K562 (cell line): ENCODE results near the gene IGSF21. TPM values are rescaled to one million over a fixed set of nuclear protein-coding genes. Genes with fewer than 3 reads are reported as not detected.

Source experiments
- ATAC-seq: fragments of 200-7000 bp; cut with Tn5 transposase; 3 replicates; pipeline ENCODE4 v1.9.1; 2020; ENCODE audit warnings: moderate library complexity
- BruUV-seq: library from RNA; stranded (reverse); fragments of 400-500 nt; replicated peaks from 2 replicates; lab custom pipeline; 2021; lab: Mats Ljungman, UMichigan
- CTCF ChIA-PET: fragments of 300-600 bp; formaldehyde crosslinking; extraction: SDS; loops from one replicate; lab custom pipeline; 2021; ENCODE audit warnings: low intra/inter-chr PET ratio; lab: Yijun Ruan, JAX
- POLR2A ChIA-PET: fragments of 300-600, 350-650 bp; sonication (Branson Sonifier 250); formaldehyde crosslinking; extraction: SDS; loops from one replicate; lab custom pipeline; 2021; ENCODE audit warnings: antibody characterized with exemption, inconsistent platforms; lab: Yijun Ruan, JAX
- DNase-seq, 4 experiments: peaks; one replicate each; pipeline versions ENCODE4 v3.0.0 to v3.0.0-alpha.2; 2011 to 2018; ENCODE audit warnings: low spot score in 3 of 4, mixed read lengths in 3 of 4; ENCODE audit errors: extremely low read depth in 1 of 4
- FAIRE-seq: peaks from 2 replicates; lab custom pipeline; 2011; peaks lifted over from hg19 to GRCh38; lab: Jason Lieb, UNC
- H2AFZ ChIP-seq: 2 replicates; pipeline ENCODE4 v1.6.0; 2011; ENCODE audit warnings: low read depth, low read length, control low read depth, inconsistent platforms
- H3K27ac ChIP-seq: fragments of 200-600 bp; 3 replicates; pipeline ENCODE4 v1.8.0; 2011; ENCODE audit warnings: low read depth, mild to moderate bottlenecking, control low read depth, inconsistent platforms, low read length, moderate library complexity, mixed read lengths; ENCODE audit errors: extremely low read depth
- H3K27me3 ChIP-seq, 2 experiments: fragments of 300-600 bp in 1 of 2; 2 replicates in 1 of 2; 3 replicates in 1 of 2; pipeline versions ENCODE4 v1.6.0 to v1.8.0; 2011; ENCODE audit warnings: inconsistent platforms in 2 of 2, low read length in 2 of 2, mild to moderate bottlenecking in 1 of 2, mixed read lengths in 1 of 2, moderate library complexity in 1 of 2; ENCODE audit not compliant: control insufficient read depth in 2 of 2, insufficient read depth in 2 of 2
- H3K36me3 ChIP-seq: fragments of 300-600 bp; 3 replicates; pipeline ENCODE4 v1.8.0; 2011; ENCODE audit warnings: mild to moderate bottlenecking, low read length, inconsistent platforms; ENCODE audit not compliant: control insufficient read depth, insufficient read depth
- H3K4me1 ChIP-seq, 2 experiments: fragments of 200-600 bp in 1 of 2; replicated peaks in 1 of 2; 2 replicates in 1 of 2; 3 replicates in 1 of 2; pipeline versions ENCODE4 v1.5.1 to v1.8.0; 2011; ENCODE audit warnings: inconsistent platforms in 2 of 2, low read length in 2 of 2, mild to moderate bottlenecking in 1 of 2, mixed read lengths in 1 of 2, moderate library complexity in 1 of 2; ENCODE audit not compliant: control insufficient read depth in 2 of 2, insufficient read depth in 2 of 2
- H3K4me2 ChIP-seq: 2 replicates; pipeline ENCODE4 v1.6.1; 2011; ENCODE audit warnings: low read length, control low read depth, inconsistent platforms, mixed read lengths; ENCODE audit not compliant: insufficient read depth
- H3K4me3 ChIP-seq: fragments of 200-600 bp; sonication (generic), shearing (Covaris generic); 2 replicates; pipeline ENCODE4 v1.5.1; 2016; ENCODE audit warnings: control low read depth, inconsistent platforms
- H3K79me2 ChIP-seq: fragments of 200-600 bp; 3 replicates; pipeline ENCODE4 v1.8.0; 2011; ENCODE audit warnings: low read length, inconsistent platforms; ENCODE audit not compliant: control insufficient read depth, insufficient read depth
- H3K9ac ChIP-seq, 2 experiments: 2 replicates each; pipeline versions ENCODE4 v1.6.0 to v1.6.1; 2011; ENCODE audit warnings: low read depth in 2 of 2, low read length in 2 of 2, control low read depth in 1 of 2, inconsistent platforms in 1 of 2, mild to moderate bottlenecking in 1 of 2, mixed read lengths in 1 of 2; ENCODE audit not compliant: insufficient read depth in 1 of 2
- H3K9me1 ChIP-seq: one replicate; pipeline ENCODE4 v1.6.0; 2011; ENCODE audit warnings: inconsistent platforms, mild to moderate bottlenecking, low read length, moderate library complexity; ENCODE audit not compliant: control insufficient read depth, insufficient read depth
- H3K9me3 ChIP-seq: replicated peaks from 2 replicates; pipeline ENCODE4 v1.5.1; 2011; ENCODE audit warnings: low read depth, low read length, inconsistent platforms; ENCODE audit not compliant: control insufficient read depth, insufficient read depth
- H4K20me1 ChIP-seq: replicated peaks from 2 replicates; pipeline ENCODE4 v1.6.1; 2011; ENCODE audit warnings: low read length, inconsistent platforms, mixed read lengths; ENCODE audit not compliant: control insufficient read depth, insufficient read depth
- BRF1 ChIP-seq: IDR thresholded peaks from 3 replicates; pipeline ENCODE4 v1.6.1; 2011; ENCODE audit warnings: borderline replicate concordance, mild to moderate bottlenecking; ENCODE audit not compliant: insufficient read length; ENCODE audit errors: extremely low read depth
- CC2D1A ChIP-seq: fragments of 450-650 bp; IDR thresholded peaks from 2 replicates; pipeline ENCODE4 v1.6.1; 2017; ENCODE audit warnings: mild to moderate bottlenecking
- HLTF ChIP-seq: fragments of 450-650 bp; IDR thresholded peaks from 2 replicates; pipeline ENCODE4 v1.6.1; 2016
- POLR2A ChIP-seq: fragments of 450-650 bp; conservative IDR thresholded peaks from 2 replicates; pipeline ENCODE4 v1.6.1; 2016
- SAFB2 ChIP-seq: fragments of 200-400 bp; formaldehyde crosslinking; IDR thresholded peaks from 2 replicates; pipeline ENCODE4 v1.6.1; 2018; ENCODE audit warnings: borderline replicate concordance, low read length, low read depth, moderate library complexity; ENCODE audit not compliant: severe bottlenecking
- ZNF24 ChIP-seq: fragments of 450-650 bp; IDR thresholded peaks from 2 replicates; pipeline ENCODE4 v1.6.1; 2016
- ZNF436 ChIP-seq: fragments of 250-450, 450-650 bp; sonication (Bioruptor Pico); formaldehyde crosslinking; IDR thresholded peaks from 2 replicates; pipeline ENCODE4 v1.7.0; 2020; ENCODE audit warnings: mild to moderate bottlenecking
- WGBS: fragments of 100-300 bp; shearing (Covaris generic); methylation state at CpG from one replicate; pipeline ENCODE4 v1.1.6; 2016; ENCODE audit warnings: low coverage, mixed read lengths; ENCODE audit not compliant: insufficient coverage; ENCODE audit errors: missing lambda C conversion rate; 5-methylcytosine and 5-hydroxymethylcytosine counted together
- in situ Hi-C: fragments of 300-500 bp; cut with MboI; formaldehyde crosslinking; loops from 4 replicates; pipeline ENCODE4 v1.15.0; 2018; ENCODE audit warnings: inconsistent platforms, mixed read lengths
- intact Hi-C: fragments of 100-400 bp; cut with micrococcal nuclease; formaldehyde crosslinking; loops from 2 replicates; pipeline ENCODE4 v1.14.2; 2022
- polyA plus RNA-seq, 8 experiments: library from polyadenylated mRNA; depleted of rRNA in 4 of 8; stranded (reverse) in 5 of 8; unstranded in 3 of 8; fragments of >200 nt; fragmentation: Nextera tagmentation in 2 of 8; fragmentation: Illumina TruSeq in 1 of 8; extraction: Ambion mirVana in 2 of 8; extraction: Trizol in 1 of 8; gene quantifications; 2 replicates each; pipeline versions ENCODE4 v1.2.1 to v1.2.3, GENCODE V29; 2011 to 2014; ENCODE audit warnings: inconsistent platforms in 1 of 8, missing spikeins in 1 of 8
- total RNA-seq, 7 experiments: library from RNA; depleted of rRNA in 6 of 7; stranded (reverse); fragments of >200 nt in 6 of 7; fragmentation: Illumina TruSeq in 2 of 7; extraction: Trizol in 2 of 7; gene quantifications; 2 replicates each; pipeline versions ENCODE4 v1.2.1 to v1.2.3, GENCODE V29; 2011 to 2021; ENCODE audit warnings: low replicate concordance in 1 of 7
- TF ChIP-seq, protein P1 (sequence below): sonication (generic); formaldehyde crosslinking; IDR thresholded peaks from 2 replicates; pipeline ENCODE4 v1.8.0; 2022; ENCODE audit warnings: mild to moderate bottlenecking, missing genetic modification reagents

Gene IGSF21
- total and polyA plus RNA-seq, 9 of the 15 experiments (the other 6 are each of a cell fraction or from before 2014, with no cell fraction given) = not detected

DNA sequence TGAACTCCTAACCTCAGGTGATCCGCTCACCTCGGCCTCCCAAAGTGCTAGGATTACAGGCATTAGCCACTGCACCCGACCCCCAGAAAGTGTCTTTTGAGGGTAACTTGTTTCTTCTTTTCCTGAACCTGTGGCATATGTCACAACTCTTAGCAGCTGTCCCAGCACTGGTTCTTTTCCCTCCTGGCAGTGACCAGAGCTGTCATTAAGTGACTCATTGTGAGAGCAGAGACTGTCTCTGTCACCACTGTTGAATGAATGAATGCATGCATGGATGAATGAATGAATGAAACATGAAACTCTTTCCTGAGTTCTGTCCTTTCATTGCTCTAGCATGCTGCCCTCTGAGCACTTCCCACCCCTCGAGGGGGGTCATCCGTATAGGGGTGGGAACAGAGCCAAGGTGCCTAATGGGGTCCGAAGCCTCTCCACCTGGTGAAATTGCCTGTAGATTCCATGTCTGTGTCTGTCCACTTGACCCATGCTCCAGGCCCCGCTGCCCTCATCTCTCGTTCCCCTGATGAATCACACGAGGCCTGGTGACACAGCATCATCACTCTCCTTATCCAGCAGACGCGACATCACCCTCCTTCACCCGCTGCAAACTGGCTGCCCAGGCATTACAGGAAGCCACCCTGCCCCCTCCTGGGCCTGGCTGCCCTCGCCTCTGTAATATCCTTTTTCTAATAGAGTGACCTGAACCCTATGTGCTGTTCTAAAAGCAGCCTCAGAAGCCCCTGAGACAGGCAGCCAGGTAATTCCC lies 75.0 kb downstream of the IGSF21 start:
- BruUV-seq = no TSS peak

GRCh38 chr1:18183533-18183932 lies 75.9 kb downstream of the IGSF21 start:
- ATAC-seq (no peak), DNase-seq (no peak), FAIRE-seq (no peak)
- Histone ChIP-seq H3K4me1 (no peaks in the 10 kb centered on the region), H3K36me3 (no peaks in the 10 kb centered on the region), H4K20me1 (peaks cover 2% of the 10 kb centered on the region; the same call in 1 of the 2 replicates), H3K9me3 (no peaks in the 10 kb centered on the region), H3K79me2 (no peaks in the 10 kb centered on the region), H3K4me2 (no peak overlapping the region), H3K9me1 (no peaks in the 10 kb centered on the region), H3K27me3 (peaks cover 2 to 18% of the 10 kb centered on the region in 2 experiments; a peak in 4 of 5 replicates), H3K4me3 (no peak overlapping the region), H3K27ac (no peak overlapping the region), H2AFZ (no peak overlapping the region), H3K9ac (no peak overlapping the region)
- CTCF ChIA-PET = no interaction called here
- WGBS = 0% methylated on average over 7 of the region's 7 CpGs
- POLR2A ChIA-PET = interaction anchor here (1.1 kb wide), 1 partner anchor 9 kb away, joined by 3 read pairs; no protein-coding TSS in a partner anchor
- no TSS peak for BruUV-seq
- in situ Hi-C loops (no loop called here), intact Hi-C loops (no loop called here)
- TF ChIP-seq POLR2A = no peak
- TF ChIP-seq CC2D1A = no peak
- no peak for TF ChIP-seq SAFB2
- TF ChIP-seq ZNF436 = no peak
- no peak for TF ChIP-seq HLTF
- TF ChIP-seq, protein P1, sequence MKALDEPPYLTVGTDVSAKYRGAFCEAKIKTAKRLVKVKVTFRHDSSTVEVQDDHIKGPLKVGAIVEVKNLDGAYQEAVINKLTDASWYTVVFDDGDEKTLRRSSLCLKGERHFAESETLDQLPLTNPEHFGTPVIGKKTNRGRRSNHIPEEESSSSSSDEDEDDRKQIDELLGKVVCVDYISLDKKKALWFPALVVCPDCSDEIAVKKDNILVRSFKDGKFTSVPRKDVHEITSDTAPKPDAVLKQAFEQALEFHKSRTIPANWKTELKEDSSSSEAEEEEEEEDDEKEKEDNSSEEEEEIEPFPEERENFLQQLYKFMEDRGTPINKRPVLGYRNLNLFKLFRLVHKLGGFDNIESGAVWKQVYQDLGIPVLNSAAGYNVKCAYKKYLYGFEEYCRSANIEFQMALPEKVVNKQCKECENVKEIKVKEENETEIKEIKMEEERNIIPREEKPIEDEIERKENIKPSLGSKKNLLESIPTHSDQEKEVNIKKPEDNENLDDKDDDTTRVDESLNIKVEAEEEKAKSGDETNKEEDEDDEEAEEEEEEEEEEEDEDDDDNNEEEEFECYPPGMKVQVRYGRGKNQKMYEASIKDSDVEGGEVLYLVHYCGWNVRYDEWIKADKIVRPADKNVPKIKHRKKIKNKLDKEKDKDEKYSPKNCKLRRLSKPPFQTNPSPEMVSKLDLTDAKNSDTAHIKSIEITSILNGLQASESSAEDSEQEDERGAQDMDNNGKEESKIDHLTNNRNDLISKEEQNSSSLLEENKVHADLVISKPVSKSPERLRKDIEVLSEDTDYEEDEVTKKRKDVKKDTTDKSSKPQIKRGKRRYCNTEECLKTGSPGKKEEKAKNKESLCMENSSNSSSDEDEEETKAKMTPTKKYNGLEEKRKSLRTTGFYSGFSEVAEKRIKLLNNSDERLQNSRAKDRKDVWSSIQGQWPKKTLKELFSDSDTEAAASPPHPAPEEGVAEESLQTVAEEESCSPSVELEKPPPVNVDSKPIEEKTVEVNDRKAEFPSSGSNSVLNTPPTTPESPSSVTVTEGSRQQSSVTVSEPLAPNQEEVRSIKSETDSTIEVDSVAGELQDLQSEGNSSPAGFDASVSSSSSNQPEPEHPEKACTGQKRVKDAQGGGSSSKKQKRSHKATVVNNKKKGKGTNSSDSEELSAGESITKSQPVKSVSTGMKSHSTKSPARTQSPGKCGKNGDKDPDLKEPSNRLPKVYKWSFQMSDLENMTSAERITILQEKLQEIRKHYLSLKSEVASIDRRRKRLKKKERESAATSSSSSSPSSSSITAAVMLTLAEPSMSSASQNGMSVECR (CRISPR knock-in tag) = no peak

More for the DNA sequence above, 75.0 kb downstream of the IGSF21 start:
- ATAC-seq = no peak
- CTCF ChIA-PET = no interaction called here
- Histone ChIP-seq H3K79me2 (no peaks in the 10 kb centered on the region), H3K4me2 (no peak overlapping the region), H3K9me1 (no peaks in the 10 kb centered on the region), H3K36me3 (no peaks in the 10 kb centered on the region), H2AFZ (no peak overlapping the region), H3K4me1 (no peaks in the 10 kb centered on the region), H4K20me1 (peaks cover 2% of the 10 kb centered on the region; the same call in 1 of the 2 replicates), H3K27me3 (peaks cover 2 to 15% of the 10 kb centered on the region in 2 experiments; a peak in 4 of 5 replicates), H3K9ac (peak overlapping the region in 1 of 2 experiments; percentile 20; a peak in 1 of 4 replicates), H3K27ac (no peak overlapping the region), H3K4me3 (no peak overlapping the region), H3K9me3 (no peaks in the 10 kb centered on the region)
- no peak for DNase-seq
- intact Hi-C loops = no loop called here
- in situ Hi-C loops = no loop called here
- FAIRE-seq = no peak
- WGBS = 0% methylated on average over 13 of the region's 13 CpGs
- POLR2A ChIA-PET = interaction anchor here (1.1 to 1.4 kb wide), 2 partner anchors 8 to 22 kb away, joined by 3 read pairs; no protein-coding TSS in a partner anchor
- TF ChIP-seq BRF1 (no peak), ZNF24 (peak; percentile 73)
